IPS DF 19.7 (cell line): ENCODE results near the gene MMP24.

Experiments used
- DNase-seq: peaks from one replicate; pipeline ENCODE4 v3.0.0-alpha.2; 2013; ENCODE audit warnings: low read depth, low spot score

MMP24 gene

GRCh38 chr20:35279040-35279439, 52.5 kb downstream of the MMP24 start:
- no peak for DNase-seq

- no peak for DNase-seq
Observed at GRCh38 chr20:35279533-35280174, 53.2 kb downstream of the MMP24 start.

- DNase-seq, result no peak
Observed at GRCh38 chr20:35280523-35280922, 54.0 kb downstream of the MMP24 start.

- no peak for DNase-seq
Observed at GRCh38 chr20:35281506-35282101, 55.1 kb downstream of the MMP24 start.

GRCh38 chr20:35283441-35284266, 57.2 kb downstream of the MMP24 start:
- no peak for DNase-seq

- DNase-seq, result peak; percentile 83
Observed at GRCh38 chr20:35284267-35284991, 57.9 kb downstream of the MMP24 start, which contains the start of gene EIF6. EIF6 (minus strand) TSS chr20:35284772; CDS start chr20:35284487, 285 bp downstream.

- no peak for DNase-seq
Observed at GRCh38 chr20:35284992-35285805, 58.7 kb downstream of the MMP24 start.

- no peak for DNase-seq
Observed at GRCh38 chr20:35285806-35286076, 59.3 kb downstream of the MMP24 start.

- DNase-seq, result no peak
Observed at GRCh38 chr20:35286077-35286898, 59.8 kb downstream of the MMP24 start.

GRCh38 chr20:35286899-35287508, 60.5 kb downstream of the MMP24 start:
- DNase-seq, result no peak

- no peak for DNase-seq
Observed at GRCh38 chr20:35287509-35288324, 61.2 kb downstream of the MMP24 start.

- no peak for DNase-seq
Observed at GRCh38 chr20:35288325-35289060, 62.0 kb downstream of the MMP24 start.

GRCh38 chr20:35290186-35290886, 63.8 kb downstream of the MMP24 start:
- DNase-seq, result no peak

- no peak for DNase-seq
Observed at GRCh38 chr20:35290887-35291417, 64.5 kb downstream of the MMP24 start.

- no peak for DNase-seq
Observed at GRCh38 chr20:35291654-35292503, 65.4 kb downstream of the MMP24 start, which contains the start of gene FAM83C. FAM83C (minus strand) TSS chr20:35292425; CDS start chr20:35292304, 121 bp downstream.

GRCh38 chr20:35292504-35293285, 66.2 kb downstream of the MMP24 start:
- no peak for DNase-seq
